ENCODE measurements around the gene ADAMTS9. TPM values are rescaled to one million over a fixed set of nuclear protein-coding genes. Genes with fewer than 3 reads are reported as not detected.

The ADAMTS9 gene
- polyA plus RNA-seq, 1 donor: 66.9 TPM

DNA sequence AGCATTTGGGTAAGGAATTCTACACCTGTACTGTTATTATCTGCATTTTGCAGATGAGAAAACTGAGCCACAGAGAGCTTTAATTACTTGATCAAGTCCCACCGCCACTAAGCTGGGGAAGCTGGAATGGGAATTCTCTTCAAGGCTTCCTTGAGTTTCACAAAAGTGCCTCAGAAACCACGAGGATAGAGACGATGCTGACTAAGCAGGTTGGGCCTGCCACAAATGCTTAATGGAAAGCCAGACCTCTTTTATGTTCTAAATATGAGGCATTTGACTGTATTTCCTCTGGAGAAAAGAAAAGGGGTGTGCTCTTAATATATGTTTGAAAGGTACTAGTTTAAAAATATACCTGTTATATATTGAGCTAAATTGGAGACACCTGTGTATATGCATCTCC lies 34.7 kb downstream of the ADAMTS9 start:
- no peak for DNase-seq

DNA sequence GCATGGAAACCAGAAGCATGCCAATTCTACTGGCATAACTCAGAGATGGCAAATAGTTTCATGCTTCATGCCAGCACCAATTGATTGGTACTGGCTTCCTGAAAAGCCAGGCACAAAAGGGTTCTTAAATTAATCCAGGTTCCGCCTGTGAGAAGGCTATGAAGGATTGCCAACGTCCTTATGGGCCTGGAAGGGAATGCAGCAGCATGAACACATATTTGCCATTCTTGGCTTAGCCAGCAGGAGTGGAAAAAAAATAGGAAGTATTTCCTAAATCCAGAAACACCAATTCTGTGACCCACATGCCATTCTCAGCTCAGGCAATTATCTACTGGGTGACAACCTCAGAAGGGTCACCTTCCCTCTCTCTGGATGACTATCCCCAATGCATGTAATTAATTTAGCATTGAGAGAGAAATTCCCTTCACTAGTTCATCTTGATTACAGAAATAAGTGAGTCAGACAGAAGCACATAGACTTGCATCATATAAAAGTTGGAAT lies 36.0 kb downstream of the ADAMTS9 start:
- peak; percentile 32 for DNase-seq

DNA sequence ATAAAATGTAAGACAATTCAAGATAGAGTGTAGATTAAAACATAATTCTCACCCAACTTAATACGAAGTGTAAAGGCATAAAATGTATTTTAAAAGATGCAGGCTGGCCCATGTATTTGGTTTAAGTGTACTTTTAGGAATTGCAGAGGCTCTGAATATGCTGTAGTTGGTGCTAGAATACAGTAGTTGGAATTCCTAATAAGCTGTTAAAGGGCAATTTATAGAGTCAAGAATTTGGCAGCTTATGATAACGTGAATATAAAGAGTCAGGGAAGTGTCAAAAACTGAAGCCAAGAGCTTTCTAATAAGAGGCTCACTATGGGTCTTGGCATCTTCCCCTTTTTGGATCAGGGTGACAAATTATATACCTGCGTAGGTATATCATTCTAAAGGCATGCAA lies 36.5 kb downstream of the ADAMTS9 start:
- DNase-seq: no peak

DNA sequence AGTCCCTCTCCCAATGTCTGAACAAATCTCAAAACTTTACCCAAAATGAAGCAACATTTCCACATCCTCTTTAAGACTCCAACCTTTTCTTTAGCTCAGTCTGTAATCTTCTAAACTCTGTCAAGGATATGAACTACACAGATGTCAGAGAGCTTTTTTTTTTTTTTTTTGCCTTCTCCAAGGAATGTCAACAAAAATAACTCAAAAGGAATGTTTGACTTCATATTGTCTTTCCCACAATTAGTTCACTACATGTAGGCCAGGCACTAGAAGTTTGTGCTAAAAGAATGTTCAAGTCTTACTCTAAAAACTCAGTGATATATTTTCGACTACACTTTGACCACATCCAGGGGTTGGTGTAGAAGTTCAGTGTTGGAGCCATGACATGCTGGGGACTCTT lies 37.1 kb downstream of the ADAMTS9 start:
- no peak for DNase-seq

DNA sequence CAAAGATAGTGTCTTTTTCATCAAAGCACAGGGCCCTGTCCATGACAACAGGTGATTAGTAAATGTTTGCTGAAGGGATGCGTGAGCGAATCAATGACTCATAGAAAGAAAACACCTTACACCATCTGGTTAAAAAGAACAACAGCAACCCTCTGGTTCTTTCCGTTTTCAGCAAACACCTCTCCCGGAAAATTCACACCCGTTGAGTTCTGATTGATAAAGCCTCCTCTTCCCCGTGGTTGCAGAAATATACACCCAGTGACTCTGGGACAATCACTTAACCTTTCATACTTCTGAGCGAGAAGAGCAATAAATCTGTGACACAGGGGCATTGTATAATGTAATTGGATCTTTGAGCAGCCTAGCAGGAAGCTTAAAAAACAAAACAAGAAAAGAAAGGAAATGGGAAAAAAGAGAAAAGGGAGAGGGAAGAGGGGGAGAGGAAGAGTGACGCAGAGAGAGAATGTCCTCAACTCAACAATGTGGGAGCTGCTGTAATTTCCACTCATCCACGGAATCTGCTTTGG lies 37.6 kb downstream of the ADAMTS9 start:
- no peak for DNase-seq

DNA sequence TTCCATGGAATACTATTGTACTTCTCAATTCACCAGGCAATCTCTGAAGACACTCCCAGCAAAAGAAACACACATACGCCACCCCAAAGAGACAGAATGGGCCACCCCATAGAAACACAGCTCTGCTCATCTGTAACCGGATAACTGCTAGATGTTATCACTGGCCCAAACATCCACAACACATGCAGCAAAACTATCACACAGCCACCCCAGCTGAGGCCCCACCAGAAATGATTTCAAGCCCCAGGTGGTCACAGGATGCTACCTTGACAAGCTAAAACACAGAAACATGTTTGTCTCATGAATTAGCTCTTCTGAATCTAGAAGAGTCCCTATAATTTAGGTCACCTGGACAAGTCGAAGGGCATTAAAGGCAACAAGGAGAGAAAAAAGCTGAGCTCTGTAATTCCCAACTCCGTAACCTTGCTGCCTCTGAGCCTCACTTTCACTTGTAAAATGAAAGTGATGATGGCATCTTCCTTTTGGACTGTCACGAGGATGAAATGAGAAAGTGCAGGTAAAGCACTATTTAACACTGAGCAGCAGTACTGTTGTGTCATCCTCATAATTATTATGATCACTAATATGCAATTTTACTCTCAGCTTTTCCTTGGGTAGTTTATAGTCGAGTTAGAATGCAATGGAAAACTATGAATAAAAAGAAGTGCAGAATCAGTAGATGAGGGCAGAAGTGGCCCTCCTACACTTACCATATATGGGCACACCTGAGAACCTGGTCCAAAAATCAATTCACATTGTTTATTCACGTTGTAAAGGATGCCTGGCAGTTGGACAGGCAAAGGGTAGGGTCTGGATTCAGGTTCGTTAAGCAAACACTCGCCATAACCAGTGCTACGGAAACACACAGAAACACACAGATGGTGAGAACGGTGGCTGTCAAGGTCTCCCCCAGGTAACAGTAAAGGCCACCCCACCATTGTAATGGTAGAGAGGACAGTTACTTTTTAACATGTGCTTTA lies 38.6 kb downstream of the ADAMTS9 start:
- no peak for DNase-seq

DNA sequence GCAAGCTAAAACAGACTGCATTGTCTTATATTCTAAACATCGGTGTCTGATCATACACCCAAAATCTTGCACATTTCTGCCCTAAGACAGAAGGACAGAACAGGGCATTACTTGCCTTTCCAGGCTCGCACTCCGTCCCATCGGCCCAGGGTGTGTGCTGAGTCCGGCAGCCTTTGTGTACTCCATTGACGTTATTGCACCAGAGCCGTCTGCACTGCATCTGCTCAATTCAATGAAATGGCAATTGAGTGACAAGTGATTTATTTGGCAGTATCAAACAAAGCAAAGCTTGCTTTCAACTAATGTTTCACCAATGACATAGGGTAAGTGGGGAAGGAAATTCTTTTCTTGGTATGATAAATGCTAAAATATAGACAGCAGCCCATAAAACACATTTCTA lies 40.0 kb downstream of the ADAMTS9 start:
- DNase-seq: no peak

DNA sequence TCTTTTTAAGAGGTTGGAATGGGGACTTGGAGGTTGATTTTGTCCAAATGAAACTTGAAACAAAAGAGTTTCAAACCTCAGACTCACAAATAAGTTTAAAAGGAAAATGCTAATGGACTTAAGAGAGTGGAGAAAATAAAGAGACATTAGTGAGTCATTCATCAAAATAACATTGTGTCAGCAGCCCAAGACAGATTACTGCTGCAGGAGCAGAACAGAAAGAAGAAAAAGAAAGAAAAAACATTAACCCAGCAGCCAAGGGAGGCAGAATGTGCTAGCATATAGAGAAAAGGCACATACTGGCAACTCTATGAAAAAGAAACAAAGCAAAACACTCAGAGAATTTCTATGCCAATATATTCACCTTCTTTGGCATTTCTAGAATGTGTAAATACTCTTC lies 42.6 kb downstream of the ADAMTS9 start:
- DNase-seq: no peak

DNA sequence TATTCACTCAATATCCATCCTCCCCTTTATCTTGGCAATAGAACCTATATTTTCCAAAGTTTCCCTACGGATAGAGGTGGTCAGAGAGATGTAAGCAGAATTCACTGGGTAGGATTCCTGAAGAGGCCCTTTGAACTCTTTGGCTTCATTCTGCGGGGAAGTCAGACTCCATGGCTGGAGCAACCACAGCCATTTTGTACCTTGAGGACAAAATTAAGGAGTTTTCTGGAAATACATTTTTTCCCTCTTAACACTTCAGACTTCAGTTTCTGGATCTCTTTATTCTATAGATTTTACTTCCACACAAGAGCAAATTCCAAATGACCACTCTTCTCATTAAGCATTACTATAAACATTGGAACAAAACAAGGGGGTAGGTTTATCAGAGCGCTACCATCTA lies 43.3 kb downstream of the ADAMTS9 start:
- no peak for DNase-seq

DNA sequence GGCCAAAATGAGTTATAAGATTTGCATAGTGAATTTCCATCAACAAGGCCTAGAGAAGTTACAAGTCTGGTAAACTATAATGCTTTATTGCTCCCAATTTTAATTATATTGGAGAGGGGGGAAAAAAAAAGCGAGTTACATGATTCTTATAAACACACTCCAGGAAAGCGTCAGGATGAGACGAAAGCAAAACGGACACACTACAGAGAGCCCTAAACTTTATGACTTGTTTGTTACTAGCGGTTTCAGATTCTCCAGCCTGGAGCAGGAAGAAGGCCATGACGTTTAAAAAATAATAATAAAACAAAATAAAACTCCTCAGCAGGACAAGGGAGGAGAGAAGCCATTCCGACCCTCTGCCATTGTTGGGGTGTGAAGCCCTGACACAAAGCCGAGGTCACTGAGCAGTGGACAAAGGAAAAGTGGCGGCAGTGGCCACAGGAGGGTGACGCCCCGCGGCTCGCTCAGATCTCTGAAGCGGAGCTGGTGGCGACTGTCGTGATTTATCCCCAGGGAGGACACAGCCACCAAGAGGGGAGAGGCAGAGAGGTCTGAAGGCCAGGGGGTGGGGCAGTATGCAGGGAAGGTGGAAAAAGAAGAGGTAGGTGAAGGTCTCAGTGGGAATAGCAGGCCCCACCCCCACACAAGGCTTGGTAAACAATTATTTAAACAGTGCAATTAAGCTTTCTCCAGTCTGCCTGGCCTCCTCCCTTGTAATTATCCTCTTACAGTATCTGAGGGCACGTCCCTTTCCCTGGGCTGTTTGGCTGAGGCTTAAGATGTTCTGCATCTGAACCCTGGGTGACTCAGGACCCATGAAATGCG lies 45.3 kb downstream of the ADAMTS9 start:
- DNase-seq: no peak

DNA sequence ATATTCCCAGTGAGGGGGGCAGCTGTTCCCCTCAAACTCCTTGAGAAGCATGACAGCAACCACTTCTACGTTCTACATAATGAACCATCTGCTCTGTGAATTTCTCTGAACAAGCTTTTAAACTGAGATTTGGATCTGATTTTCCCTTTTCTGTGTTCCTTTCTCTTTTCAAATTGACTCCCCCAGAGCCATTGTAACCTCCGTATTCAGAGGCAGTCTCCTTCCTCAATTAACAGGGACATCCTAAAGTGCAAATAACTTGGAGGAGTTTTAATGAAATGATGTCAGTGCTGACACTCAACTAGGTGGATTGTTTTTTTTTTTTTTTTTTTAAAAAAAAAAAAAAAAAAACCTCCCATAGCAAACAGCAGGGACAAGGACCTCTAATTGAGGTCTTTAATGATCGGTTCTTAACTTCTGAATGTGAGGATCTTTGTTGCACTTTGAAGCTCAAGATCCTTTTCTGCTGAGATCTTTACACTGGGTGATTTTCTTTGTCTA lies 48.8 kb downstream of the ADAMTS9 start:
- DNase-seq: no peak

DNA sequence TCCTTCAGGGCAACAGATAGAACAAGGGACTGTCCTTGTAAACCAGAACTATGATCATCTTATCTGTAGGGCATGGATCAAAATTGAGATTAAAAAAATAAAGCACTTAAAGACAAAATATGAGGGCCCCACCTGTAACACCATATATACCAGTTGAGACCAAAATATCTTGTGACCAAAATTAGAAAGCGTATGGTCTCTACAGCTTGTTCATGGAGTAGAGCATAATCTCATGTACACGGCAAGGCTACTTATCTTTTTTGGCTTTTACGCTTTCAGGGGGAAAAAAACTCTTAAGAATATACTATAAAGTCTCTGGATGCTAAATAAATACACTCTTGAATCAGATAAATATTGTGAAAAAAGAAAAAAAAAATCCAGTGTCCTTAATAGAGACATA lies 49.3 kb downstream of the ADAMTS9 start:
- no peak for DNase-seq

DNA sequence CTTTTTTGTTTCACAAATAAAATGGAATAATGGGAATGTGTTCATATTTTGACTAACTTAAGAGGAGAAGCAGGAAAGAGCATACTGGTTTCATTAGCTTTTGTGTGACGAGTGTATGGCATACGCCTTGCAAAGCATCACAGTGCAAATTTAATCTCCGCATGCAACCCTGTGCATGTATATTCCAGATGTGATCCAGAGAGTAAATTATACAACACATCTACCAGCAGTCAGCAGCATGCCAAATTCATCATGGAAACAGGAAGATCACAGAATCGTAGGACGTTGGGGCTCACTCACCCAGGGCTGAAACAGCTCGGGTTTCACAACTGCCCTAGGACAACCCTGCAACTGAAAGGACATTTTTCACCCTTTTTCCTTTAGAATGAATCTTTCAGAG lies 53.4 kb downstream of the ADAMTS9 start:
- peak; percentile 78 for DNase-seq

DNA sequence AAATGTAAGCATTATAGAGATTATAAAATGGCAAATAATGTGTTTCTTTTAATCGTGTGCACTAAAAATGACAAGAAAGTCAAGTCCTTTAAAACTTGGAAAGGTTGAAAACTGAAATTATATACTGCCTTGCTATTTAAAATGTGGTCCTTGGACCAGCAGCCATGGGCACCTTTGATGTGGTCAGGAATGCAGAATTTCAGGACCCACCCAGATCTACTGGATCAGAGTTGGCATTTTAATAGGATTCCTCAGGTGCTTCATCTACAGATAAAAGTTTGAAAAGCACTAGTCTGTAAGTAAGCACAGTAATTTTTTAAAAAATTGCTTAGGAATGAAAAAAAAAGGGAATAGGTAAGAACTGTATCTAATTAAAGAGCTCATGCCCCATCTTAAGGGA lies 55.8 kb downstream of the ADAMTS9 start:
- no peak for DNase-seq

DNA sequence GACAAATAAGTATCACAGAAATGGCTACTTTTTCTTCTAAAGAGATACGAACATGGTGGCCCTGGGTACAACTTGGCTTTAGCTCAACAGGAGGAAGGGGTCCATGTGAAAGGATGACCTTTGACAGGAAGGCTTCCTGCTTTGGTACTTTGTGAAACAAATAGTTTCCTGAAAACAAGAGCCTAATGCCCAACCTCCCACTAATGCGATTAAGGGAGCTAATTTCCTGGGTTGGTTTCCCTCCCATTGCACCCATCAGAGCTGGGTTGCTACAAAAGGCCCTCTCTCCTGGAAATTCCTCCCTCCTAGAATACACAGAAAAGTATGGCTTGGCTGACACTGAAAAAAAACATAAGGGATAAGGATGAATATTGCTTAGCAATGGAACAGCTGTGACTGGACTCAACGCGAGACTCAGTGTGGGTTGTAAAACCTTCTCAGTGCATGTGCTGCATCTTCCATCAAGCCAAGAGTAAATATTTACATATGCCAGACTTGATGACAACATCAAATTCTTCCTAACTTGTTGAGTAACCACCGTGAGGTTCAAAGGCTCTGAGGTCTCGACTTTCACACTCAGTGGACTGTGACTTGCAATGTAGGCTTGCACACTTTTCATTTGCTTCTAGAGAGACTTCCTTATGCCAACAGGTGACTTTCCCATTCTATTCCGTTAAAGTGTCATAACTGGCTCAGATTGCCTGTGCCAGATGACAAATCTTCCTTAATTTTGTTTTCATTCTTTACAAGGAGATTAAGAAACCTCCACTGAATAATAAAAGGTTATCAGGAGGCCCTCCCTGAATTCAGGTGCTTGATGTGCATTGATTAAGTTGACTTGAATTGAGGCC lies 60.1 kb downstream of the ADAMTS9 start:
- no peak for DNase-seq

DNA sequence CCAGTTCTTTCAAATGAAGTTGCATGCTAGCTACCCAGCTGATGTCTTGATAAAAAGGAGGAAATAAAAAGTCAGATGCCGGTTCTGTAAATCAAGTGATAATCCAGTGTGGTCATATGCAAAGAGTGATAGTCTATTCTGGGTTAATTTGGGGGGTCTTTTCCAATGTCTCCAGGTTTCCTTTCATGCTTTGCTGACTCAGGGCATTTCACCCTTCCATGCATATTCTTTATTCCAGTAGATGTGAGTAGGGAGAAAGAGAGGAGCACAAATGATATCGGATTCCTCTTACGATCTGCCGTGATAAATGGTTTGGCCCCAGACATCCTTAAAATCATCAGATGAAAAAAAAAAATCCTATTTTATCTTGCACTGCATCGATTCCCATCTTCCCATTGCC lies 60.8 kb downstream of the ADAMTS9 start:
- DNase-seq: no peak

DNA sequence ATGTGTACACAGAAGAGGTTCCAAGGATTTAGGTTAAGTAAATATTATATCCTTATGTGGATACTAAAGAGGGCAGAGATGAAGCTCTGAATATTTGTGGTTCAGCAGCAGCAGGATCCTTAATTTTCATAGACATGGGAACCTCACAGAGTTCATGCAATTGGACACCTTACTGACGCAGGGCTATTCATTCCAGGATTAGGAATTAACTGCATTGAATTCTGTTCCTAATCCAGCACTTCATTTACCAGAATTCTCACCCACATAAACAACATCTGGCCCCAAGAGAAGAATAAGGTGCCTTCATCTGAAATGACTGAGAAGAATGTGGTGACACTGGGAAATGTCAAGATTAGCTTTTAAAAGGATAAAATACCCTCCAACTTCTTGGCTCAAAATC lies 62.4 kb downstream of the ADAMTS9 start:
- no peak for DNase-seq

DNA sequence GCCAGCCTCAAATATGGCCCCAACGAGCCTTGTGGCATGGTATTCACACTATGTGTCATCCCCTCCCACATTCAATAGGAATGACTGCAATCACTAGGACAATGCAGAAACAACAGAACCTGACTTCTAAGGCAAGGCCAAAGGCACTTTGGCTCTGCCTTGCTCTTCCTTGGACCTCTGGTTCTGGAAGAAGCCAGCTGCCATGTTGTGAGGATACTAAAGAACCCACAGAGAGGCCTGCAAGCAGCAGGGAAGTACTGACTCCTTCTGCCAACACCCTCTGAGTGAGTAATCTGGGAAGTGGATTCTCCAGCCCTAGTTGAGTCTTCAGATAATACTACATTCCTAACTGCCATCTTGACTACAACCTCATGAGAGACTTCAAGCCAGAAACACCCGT lies 64.7 kb downstream of the ADAMTS9 start:
- DNase-seq: no peak

DNA sequence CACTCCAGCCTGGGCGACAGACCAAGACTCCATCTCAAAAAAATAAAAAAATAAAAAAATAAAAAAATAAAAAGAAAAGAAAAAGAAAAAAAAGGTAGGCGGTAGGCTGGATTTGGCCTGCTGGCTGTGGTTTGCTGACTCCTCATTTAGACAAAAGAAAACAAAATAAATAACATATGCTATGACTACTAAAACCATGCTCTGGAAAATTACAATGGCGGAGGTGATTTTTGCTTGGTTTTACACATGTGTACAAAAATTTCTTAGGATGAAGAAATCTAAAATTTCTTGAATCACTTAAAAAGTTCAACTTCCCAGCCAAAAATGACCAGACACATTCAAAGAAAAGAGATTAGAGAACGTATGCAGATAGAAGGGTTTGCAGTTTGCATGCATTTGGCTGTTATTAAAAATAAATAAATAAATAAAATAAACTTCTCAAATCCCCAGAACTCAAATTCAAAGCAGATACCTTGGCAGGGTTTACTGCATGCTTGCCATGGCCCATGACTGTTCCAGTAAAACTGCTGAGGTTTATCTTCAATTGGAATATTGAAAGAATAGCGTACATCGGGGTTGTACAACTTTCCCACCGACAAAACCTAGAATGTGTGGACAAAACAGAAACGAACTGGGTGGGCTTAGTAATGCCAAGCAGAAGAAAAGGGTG lies 65.9 kb downstream of the ADAMTS9 start:
- DNase-seq: no peak

DNA sequence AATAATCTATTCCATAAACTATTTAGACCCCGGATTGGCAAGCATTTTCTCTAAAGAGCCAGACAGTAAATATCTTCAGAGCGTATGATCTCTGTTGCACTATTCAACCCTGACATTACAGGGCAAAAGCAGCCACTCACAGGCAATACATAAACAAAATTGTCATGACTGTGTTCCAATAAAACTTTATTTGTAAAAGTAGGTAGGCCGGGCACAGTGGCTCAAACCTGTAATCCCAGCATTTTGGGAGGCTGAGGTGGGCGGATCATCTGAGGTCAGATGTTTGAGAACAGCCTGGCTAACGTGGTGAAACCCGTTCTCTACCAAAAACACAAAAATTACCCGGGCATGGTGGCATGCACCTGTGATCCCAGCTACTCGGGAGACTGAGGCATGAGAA lies 66.5 kb downstream of the ADAMTS9 start:
- DNase-seq: no peak

DNA sequence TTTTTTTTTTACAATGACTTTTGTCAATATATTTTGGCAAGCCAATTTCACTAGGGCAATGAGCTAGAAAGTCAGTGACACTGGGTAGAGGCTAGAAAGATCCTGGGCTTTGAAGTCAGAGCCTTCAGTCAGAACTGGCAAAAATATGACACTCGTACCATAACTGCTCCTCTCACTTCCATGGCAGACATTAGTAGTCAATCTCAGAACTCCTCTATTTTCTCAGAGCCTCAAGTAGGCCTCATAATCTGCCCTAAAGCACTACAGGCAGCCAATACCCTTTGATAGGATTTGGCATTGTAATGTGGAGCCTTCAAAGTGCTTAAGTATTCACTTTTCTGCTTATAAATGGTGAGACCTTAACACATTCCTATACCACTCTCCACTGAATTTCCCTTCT lies 67.8 kb downstream of the ADAMTS9 start:
- no peak for DNase-seq

DNA sequence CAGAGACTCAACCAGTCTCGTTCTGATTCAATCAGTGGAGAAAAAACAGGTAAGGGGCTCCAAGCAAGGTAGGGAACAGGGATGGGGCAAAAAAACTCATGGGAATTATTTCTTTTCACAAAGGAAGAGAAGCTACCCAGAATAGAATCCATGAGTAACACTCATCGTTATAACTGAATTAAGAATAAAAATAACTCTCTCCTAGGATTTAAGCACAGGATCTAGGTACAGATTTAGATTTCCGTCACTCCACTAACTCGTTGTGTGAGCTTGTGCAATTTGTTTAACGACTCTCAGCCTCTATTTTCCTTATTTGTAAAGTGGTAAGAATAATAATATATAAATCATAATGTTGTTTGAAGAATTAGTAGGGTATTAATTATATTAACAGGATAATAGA lies 68.6 kb downstream of the ADAMTS9 start:
- DNase-seq: no peak

Data from hindlimb muscle (tissue), 1 donor.